Activated CD4-positive, alpha-beta memory T cell treated with anti-CD3 and anti-CD28 coated beads, Interleukin-2, amount 10 ng/mL, durations not matched to agents 7 days and 5 days (primary cell): ENCODE data around the gene REPS2. TPM values are rescaled to one million over a fixed set of nuclear protein-coding genes. Genes with fewer than 3 reads are reported as not detected.

Source experiments
- CTCF ChIA-PET: fragments of 350-600 bp; sonication (Branson Sonifier 250); formaldehyde crosslinking; loops from one replicate; lab custom pipeline; 2021; ENCODE audit warnings: antibody characterized with exemption, inconsistent platforms; lab: Charles Lee
- POLR2A ChIA-PET: fragments of 350-600 bp; sonication (Branson Sonifier 250); formaldehyde crosslinking; loops from one replicate; lab custom pipeline; 2021; ENCODE audit warnings: antibody characterized with exemption; lab: Charles Lee
- DNase-seq: peaks from one replicate; pipeline ENCODE4 v3.0.0-alpha.2; 2020
- H3K27ac Mint-ChIP-seq: one replicate; pipeline ENCODE4 v1.8.0; 2021; ENCODE audit warnings: mild to moderate bottlenecking, mixed read lengths
- H3K27me3 Mint-ChIP-seq: one replicate; pipeline ENCODE4 v1.8.0; 2021; ENCODE audit warnings: mixed read lengths
- H3K36me3 Mint-ChIP-seq: one replicate; pipeline ENCODE4 v1.8.0; 2021; ENCODE audit warnings: low read depth, mixed read lengths
- H3K4me1 Mint-ChIP-seq: one replicate; pipeline ENCODE4 v1.8.0; 2021; ENCODE audit warnings: mixed read lengths
- H3K4me3 Mint-ChIP-seq: one replicate; pipeline ENCODE4 v1.8.0; 2021; ENCODE audit warnings: mild to moderate bottlenecking, mixed read lengths
- H3K9me3 Mint-ChIP-seq: one replicate; pipeline ENCODE4 v1.8.0; 2021; ENCODE audit warnings: mixed read lengths
- total RNA-seq, 2 experiments: library from RNA; stranded (reverse); gene quantifications; one replicate each; pipeline ENCODE4 v1.2.3, GENCODE V29; 2021

The REPS2 gene
- total RNA-seq, 2 experiments from 2014 or later = 0.10 TPM

GRCh38 chrX:17056868-17057608 is 110.6 kb downstream of the REPS2 start:
- ChIA-PET CTCF (interaction anchor here (0.5 kb wide), 1 partner anchor 10 kb away, joined by 3 read pairs; no protein-coding TSS in a partner anchor), POLR2A (no interaction called here)

GRCh38 chrX:17062065-17062464 is 115.6 kb downstream of the REPS2 start:
- no peaks in the 10 kb centered on the region for H3K4me1 Mint-ChIP-seq
- no peak for DNase-seq
- ChIA-PET POLR2A (no interaction called here), CTCF (interaction anchor here (2.5 kb wide), 1 partner anchor 15 kb away, joined by 5 read pairs; no protein-coding TSS in a partner anchor)
- H3K27me3 Mint-ChIP-seq = no peaks in the 10 kb centered on the region
- no peaks in the 10 kb centered on the region for H3K9me3 Mint-ChIP-seq
- no peaks in the 10 kb centered on the region for H3K36me3 Mint-ChIP-seq
- H3K4me3 Mint-ChIP-seq = no peak overlapping the region
- no peak overlapping the region for H3K27ac Mint-ChIP-seq

More at GRCh38 chrX:17056868-17057608, 110.6 kb downstream of the REPS2 start:
- no peaks in the 10 kb centered on the region for H3K36me3 Mint-ChIP-seq
- no peaks in the 10 kb centered on the region for H3K9me3 Mint-ChIP-seq
- no peak overlapping the region for H3K4me3 Mint-ChIP-seq
- DNase-seq = no peak
- H3K27ac Mint-ChIP-seq = no peak overlapping the region
- H3K4me1 Mint-ChIP-seq = no peaks in the 10 kb centered on the region
- H3K27me3 Mint-ChIP-seq = no peaks in the 10 kb centered on the region

- ChIA-PET POLR2A (no interaction called here), CTCF (no interaction called here)
- no peak overlapping the region for H3K4me3 Mint-ChIP-seq
- H3K27me3 Mint-ChIP-seq = no peaks in the 10 kb centered on the region
- no peaks in the 10 kb centered on the region for H3K9me3 Mint-ChIP-seq
- H3K4me1 Mint-ChIP-seq = no peaks in the 10 kb centered on the region
- H3K27ac Mint-ChIP-seq = no peak overlapping the region
- no peak for DNase-seq
- H3K36me3 Mint-ChIP-seq = no peaks in the 10 kb centered on the region
Measured at GRCh38 chrX:17065100-17065499, 118.6 kb downstream of the REPS2 start.

- Mint-ChIP-seq H3K27ac (no peak overlapping the region), H3K27me3 (peaks cover 2% of the 10 kb centered on the region), H3K9me3 (no peaks in the 10 kb centered on the region), H3K4me3 (no peak overlapping the region), H3K4me1 (no peaks in the 10 kb centered on the region), H3K36me3 (no peaks in the 10 kb centered on the region)
- no peak for DNase-seq
- POLR2A ChIA-PET = no interaction called here
- CTCF ChIA-PET = no interaction called here
Measured at GRCh38 chrX:17067534-17067933, 121.1 kb downstream of the REPS2 start.

- no peak for DNase-seq
- Mint-ChIP-seq H3K27ac (no peak overlapping the region), H3K9me3 (no peaks in the 10 kb centered on the region), H3K27me3 (peaks cover 2% of the 10 kb centered on the region), H3K4me3 (no peak overlapping the region), H3K4me1 (peaks cover 5% of the 10 kb centered on the region), H3K36me3 (no peaks in the 10 kb centered on the region)
- CTCF ChIA-PET = no interaction called here
- POLR2A ChIA-PET = no interaction called here
Measured at GRCh38 chrX:17072301-17072700, 125.8 kb downstream of the REPS2 start.

GRCh38 chrX:17072721-17073230 is 126.3 kb downstream of the REPS2 start:
- Mint-ChIP-seq H3K27ac (no peak overlapping the region), H3K27me3 (peaks cover 2% of the 10 kb centered on the region), H3K4me1 (peaks cover 6% of the 10 kb centered on the region), H3K4me3 (no peak overlapping the region), H3K9me3 (no peaks in the 10 kb centered on the region), H3K36me3 (no peaks in the 10 kb centered on the region)
- ChIA-PET CTCF (no interaction called here), POLR2A (no interaction called here)
- DNase-seq = no peak

- H3K4me1 Mint-ChIP-seq = peaks cover 9% of the 10 kb centered on the region
- ChIA-PET CTCF (no interaction called here), POLR2A (no interaction called here)
Measured at GRCh38 chrX:17075004-17075403, 128.5 kb downstream of the REPS2 start.

GRCh38 chrX:17077361-17077760 is 130.9 kb downstream of the REPS2 start:
- H3K9me3 Mint-ChIP-seq = no peaks in the 10 kb centered on the region
- ChIA-PET POLR2A (no interaction called here), CTCF (no interaction called here)
- no peak overlapping the region for H3K27ac Mint-ChIP-seq
- DNase-seq = no peak
- peaks cover 9% of the 10 kb centered on the region for H3K4me1 Mint-ChIP-seq
- H3K4me3 Mint-ChIP-seq = no peak overlapping the region
- no peaks in the 10 kb centered on the region for H3K36me3 Mint-ChIP-seq
- peaks cover 2% of the 10 kb centered on the region for H3K27me3 Mint-ChIP-seq

More at GRCh38 chrX:17075004-17075403, 128.5 kb downstream of the REPS2 start:
- Mint-ChIP-seq H3K36me3 (no peaks in the 10 kb centered on the region), H3K27me3 (peaks cover 2% of the 10 kb centered on the region), H3K27ac (no peak overlapping the region), H3K4me3 (no peak overlapping the region), H3K9me3 (no peaks in the 10 kb centered on the region)
- no peak for DNase-seq

GRCh38 chrX:17078031-17078720 is 131.7 kb downstream of the REPS2 start:
- no peaks in the 10 kb centered on the region for H3K9me3 Mint-ChIP-seq
- H3K4me3 Mint-ChIP-seq = no peak overlapping the region
- ChIA-PET CTCF (no interaction called here), POLR2A (no interaction called here)
- no peak for DNase-seq
- no peak overlapping the region for H3K27ac Mint-ChIP-seq
- no peaks in the 10 kb centered on the region for H3K36me3 Mint-ChIP-seq
- peaks cover 8% of the 10 kb centered on the region for H3K4me1 Mint-ChIP-seq
- peaks cover 2% of the 10 kb centered on the region for H3K27me3 Mint-ChIP-seq

- CTCF ChIA-PET = no interaction called here
- Mint-ChIP-seq H3K9me3 (no peaks in the 10 kb centered on the region), H3K4me3 (no peak overlapping the region), H3K36me3 (no peaks in the 10 kb centered on the region), H3K4me1 (peaks cover 4% of the 10 kb centered on the region), H3K27ac (no peak overlapping the region), H3K27me3 (peaks cover 5% of the 10 kb centered on the region)
- POLR2A ChIA-PET = no interaction called here
- DNase-seq = no peak
Measured at GRCh38 chrX:17081511-17081910, 135.1 kb downstream of the REPS2 start.

GRCh38 chrX:17081968-17082367 is 135.5 kb downstream of the REPS2 start:
- Mint-ChIP-seq H3K27ac (no peak overlapping the region), H3K4me3 (no peak overlapping the region), H3K36me3 (no peaks in the 10 kb centered on the region), H3K4me1 (peaks cover 4% of the 10 kb centered on the region), H3K27me3 (peaks cover 5% of the 10 kb centered on the region), H3K9me3 (no peaks in the 10 kb centered on the region)
- ChIA-PET POLR2A (no interaction called here), CTCF (no interaction called here)
- DNase-seq = no peak

GRCh38 chrX:17082831-17083230 is 136.4 kb downstream of the REPS2 start:
- Mint-ChIP-seq H3K27ac (no peak overlapping the region), H3K36me3 (no peaks in the 10 kb centered on the region), H3K9me3 (no peaks in the 10 kb centered on the region), H3K4me1 (peaks cover 2% of the 10 kb centered on the region), H3K4me3 (no peak overlapping the region), H3K27me3 (peaks cover 5% of the 10 kb centered on the region)
- POLR2A ChIA-PET = no interaction called here
- CTCF ChIA-PET = interaction anchor here (0.9 kb wide), 1 partner anchor 200 kb away, joined by 3 read pairs; no protein-coding TSS in a partner anchor
- no peak for DNase-seq

GRCh38 chrX:17086317-17086716 is 139.9 kb downstream of the REPS2 start:
- H3K9me3 Mint-ChIP-seq = no peaks in the 10 kb centered on the region
- H3K4me1 Mint-ChIP-seq = no peaks in the 10 kb centered on the region
- H3K36me3 Mint-ChIP-seq = no peaks in the 10 kb centered on the region
- DNase-seq = no peak
- no peak overlapping the region for H3K27ac Mint-ChIP-seq
- peaks cover 2% of the 10 kb centered on the region for H3K27me3 Mint-ChIP-seq
- H3K4me3 Mint-ChIP-seq = no peak overlapping the region
- ChIA-PET POLR2A (no interaction called here), CTCF (no interaction called here)
